Measurements from ENCODE around the gene HNRNPK. TPM values are rescaled to one million over a fixed set of nuclear protein-coding genes. Genes with fewer than 3 reads are reported as not detected.
A peak's percentile ranks its signal among the peaks of the same experiment; 100 is the strongest.
"Not testable (repeated sequence)": the region's sequence is repeated elsewhere in the genome, so short reads cannot be mapped to it uniquely, and the experiment has no call there.

Gene HNRNPK
- total RNA-seq, 1 donor, result 407 TPM

DNA sequence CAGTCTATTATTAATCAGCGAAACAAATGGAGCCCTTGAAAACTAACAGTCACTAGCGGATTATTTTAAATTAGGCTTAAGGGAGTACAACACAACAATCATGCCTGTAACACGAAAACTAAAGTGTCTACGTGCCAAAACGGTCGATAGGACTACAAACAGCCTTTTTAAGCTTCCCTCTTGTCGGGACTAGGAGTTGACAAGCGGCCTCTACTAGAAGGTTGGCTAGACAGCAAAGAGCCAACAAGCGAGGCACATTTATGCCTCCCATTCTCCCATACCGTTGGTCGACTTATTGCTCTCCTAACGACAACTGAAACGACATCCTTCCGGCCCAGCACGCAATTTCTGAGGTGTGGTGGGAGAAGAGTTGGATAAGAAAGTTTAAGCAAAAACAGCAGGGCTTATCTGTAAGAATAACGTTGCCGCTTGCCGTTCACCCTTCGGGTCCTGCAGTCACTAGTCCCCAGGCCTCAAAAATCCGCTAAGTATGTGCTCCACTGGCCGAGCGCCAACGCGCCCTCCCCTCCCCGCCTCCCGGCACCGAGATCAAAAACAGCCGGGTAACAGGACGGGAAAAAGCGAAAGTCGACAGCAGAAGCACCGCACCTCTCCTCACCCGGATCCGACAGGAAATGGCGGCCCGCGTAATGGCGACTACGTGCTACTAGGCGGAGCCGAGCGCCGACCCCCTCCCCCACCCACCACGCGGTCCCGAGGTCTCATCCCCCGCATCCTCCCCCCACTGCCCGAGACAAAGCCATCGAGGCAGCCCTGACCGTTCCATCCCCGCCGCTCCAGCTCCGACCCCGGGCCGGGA lies 813 bp downstream of the HNRNPK start:
- peak; percentile 62 to 88 (median 80) for DNase-seq (ENCODE audit: low read depth in 2 of 3, low spot score in 2 of 3)

- DNase-seq (ENCODE audit: low read depth in 2 of 3, low spot score in 2 of 3), result no peak
Measured at GRCh38 chr9:83977196-83977595, 2.8 kb downstream of the HNRNPK start.

- DNase-seq (ENCODE audit: low read depth in 2 of 3, low spot score in 2 of 3), result no peak
Measured at GRCh38 chr9:83976372-83976771, 3.6 kb downstream of the HNRNPK start.

DNA sequence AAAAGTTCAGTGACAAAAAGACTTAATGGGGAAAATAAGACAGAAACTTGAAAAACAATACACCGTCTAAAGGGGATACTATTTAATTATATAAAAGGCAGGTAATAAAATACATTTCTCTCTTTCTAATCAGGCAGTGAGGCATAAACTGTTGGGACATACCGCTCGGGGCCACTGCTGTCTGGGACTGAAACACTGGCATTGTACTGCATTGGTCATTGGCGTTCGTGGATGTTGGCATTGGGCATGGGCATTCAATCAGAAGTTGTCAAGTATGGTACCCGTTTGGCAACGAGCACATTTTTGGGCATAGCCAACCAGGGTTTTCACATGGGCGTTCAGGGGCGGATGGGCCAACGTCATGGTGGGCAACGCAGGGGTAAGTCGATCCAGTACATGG lies 4.7 kb downstream of the HNRNPK start:
- no peak for DNase-seq (ENCODE audit: low read depth in 2 of 3, low spot score in 2 of 3)

- DNase-seq (ENCODE audit: low read depth in 2 of 3, low spot score in 2 of 3), result no peak
Measured at GRCh38 chr9:83972286-83972685, 7.7 kb downstream of the HNRNPK start.

- DNase-seq (ENCODE audit: low read depth in 2 of 3, low spot score in 2 of 3), result no peak
Measured at GRCh38 chr9:83971485-83971884, 8.5 kb downstream of the HNRNPK start.

- no peak for DNase-seq (ENCODE audit: low read depth in 2 of 3, low spot score in 2 of 3)
Measured at GRCh38 chr9:83969602-83970001, 10.4 kb downstream of the HNRNPK start.

GRCh38 chr9:83967073-83967472 lies 12.9 kb downstream of the HNRNPK start:
- no peak for DNase-seq (ENCODE audit: low read depth in 2 of 3, low spot score in 2 of 3)

- DNase-seq (ENCODE audit: low read depth in 2 of 3, low spot score in 2 of 3), result no peak
Measured at GRCh38 chr9:83966209-83966582, 13.8 kb downstream of the HNRNPK start.

DNA sequence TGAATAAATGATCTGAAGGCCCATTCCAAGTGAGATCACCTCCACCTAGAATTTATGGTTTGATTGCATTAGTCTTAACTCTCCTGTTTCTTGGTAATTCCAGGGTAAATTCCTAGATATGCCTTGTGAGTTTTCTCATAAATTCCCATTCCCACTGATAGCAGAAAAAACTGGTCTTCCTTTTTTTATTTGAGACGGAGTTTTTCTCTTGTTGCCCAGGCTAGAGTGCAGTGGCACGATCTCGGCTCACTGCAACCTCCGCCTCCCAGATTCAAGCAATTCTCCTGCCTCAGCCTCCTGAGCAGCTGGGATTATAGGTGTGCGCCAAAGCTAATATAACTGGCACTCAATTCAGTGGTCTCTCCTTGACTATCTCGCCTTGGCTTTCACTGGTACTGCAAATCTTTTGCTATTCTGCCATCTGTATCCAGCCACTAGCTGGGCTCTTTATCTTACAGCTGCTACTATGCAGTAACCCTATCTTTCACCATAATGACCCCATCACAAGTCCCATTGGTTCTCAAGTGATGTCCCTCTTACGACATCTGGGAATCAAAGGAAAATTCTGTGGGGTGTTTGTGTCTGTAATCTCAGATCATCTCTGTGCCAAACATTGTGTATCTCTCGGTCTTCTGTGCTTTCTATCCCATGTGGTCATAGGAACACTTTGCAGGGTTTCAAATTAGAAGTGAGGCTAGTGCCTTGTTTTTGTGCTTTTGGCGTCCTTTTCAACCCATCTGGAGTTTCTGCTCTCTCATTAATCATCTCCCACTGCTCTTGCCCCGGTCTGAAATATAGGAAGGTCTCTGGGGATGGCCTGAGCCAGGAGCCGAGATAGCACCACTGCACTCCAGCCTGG lies 14.4 kb downstream of the HNRNPK start:
- DNase-seq (ENCODE audit: low read depth in 2 of 3, low spot score in 2 of 3), result no peak

GRCh38 chr9:83964973-83965349 lies 15.1 kb downstream of the HNRNPK start:
- no peak for DNase-seq (ENCODE audit: low read depth in 2 of 3, low spot score in 2 of 3)

- DNase-seq (ENCODE audit: low read depth in 2 of 3, low spot score in 2 of 3), result no peak
Measured at GRCh38 chr9:83962165-83962564, 17.9 kb downstream of the HNRNPK start.

DNA sequence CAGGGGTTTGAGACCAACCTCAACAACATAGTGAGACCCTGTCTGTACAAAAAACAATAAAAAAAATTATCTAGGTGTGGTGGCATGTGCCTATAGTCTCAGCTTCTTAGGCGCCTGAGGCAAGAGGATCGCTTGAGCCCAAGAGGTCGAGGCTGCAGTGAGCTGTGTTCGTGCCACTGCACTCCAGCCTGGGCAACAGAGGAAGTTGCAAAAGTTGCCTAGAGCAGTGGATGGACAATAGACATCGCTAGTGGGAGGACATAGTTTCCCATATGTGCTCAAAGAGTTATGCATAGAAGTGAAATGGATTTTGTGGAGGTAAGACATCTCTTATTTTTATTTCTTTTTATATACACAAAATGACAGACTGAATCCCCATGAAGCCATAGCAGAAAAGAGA lies 19.0 kb downstream of the HNRNPK start:
- no peak for DNase-seq (ENCODE audit: low read depth in 2 of 3, low spot score in 2 of 3)

DNA sequence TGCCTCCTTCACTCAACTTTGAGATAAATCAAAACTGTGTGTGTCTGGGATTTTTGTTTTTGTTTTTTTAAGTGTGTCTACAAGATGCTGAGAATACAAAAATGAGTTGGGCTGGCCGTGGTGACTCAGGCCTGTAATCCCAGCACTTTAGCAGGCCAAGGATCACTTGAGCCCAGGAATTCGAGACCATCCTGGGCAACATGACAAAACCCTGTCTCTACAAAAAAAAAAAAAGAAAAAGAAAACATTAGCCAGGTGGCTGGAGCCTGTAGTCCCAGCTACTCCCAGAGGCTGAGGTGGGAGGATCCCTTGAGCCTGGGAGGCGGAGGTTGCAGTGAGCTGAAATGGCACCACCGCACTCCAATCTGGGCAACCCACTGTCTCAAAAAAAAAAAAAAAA lies 21.0 kb downstream of the HNRNPK start:
- no peak for DNase-seq (ENCODE audit: low read depth in 2 of 3, low spot score in 2 of 3)

DNA sequence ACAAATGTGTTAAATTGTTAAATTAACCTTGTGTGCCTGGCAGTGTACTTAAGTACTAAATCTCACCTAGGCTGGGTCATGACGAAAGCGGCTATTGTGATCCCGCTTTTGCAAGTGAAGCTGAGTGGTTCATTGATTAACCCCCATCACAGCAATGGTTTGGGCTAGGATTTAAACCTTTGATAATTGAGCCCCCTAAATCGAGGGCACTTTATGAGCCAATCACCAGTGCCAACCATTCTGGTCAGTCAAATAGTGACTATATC lies 22.8 kb downstream of the HNRNPK start:
- no peak for DNase-seq (ENCODE audit: low read depth in 2 of 3, low spot score in 2 of 3)

DNA sequence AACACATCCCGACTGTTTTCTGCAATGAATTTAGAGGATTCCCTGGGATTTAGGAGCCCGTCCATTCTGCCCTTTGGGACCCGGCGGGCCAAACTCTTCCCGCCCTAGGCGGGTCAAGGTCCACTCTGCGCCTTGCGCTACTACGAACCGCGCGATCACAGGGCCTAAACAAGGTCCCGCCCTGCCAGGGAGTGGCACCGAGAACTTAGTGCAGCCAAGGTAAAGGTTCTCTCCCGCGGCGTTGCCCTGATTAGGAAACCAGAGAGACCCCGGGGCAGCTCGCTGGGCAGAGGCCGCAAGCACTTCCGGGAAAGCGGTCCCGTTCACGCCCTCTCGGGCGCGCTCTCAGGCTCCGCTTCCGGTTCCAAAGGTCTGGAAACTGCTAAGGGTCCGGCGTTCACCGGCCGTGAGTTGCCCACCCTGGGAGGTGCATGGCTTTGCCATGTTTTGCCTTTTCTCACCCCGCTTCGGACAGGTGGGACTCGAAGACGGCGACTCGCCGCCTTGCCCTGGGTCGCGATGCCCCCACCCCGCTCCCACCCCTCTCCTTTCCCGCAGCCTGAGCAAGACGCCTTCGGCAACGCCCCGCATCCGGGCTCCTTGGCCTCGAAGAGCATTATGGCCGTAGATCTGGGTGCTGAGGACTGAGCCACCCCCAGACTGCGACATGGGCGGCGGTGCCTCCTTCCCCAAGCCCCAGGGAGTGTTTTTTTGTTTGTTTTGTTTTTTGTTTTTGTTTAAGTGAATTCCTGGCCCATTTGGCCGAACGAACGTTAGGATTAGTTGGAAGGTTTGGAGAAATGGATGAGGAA lies 23.4 kb downstream of the HNRNPK start:
- DNase-seq (ENCODE audit: low read depth in 2 of 3, low spot score in 2 of 3), result peak in 2 of 3 donors; percentile 49 to 52

DNA sequence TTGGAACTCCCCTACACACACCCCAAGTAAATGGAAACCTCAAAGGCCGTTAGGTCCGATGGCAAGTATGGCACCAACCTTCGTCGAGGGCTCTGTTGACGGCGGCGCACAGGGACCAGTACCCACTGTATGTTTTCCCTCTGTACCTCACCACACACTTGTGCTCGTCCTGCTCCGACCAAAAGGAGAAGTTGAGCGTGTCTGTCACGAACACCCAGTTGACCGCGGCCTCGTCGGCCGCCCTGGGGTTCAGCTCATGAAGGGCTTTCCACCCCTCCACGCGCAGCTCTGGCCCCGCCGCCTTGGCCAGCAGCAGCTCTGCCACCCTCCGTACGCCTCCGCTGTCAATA lies 24.0 kb downstream of the HNRNPK start:
- peak in 2 of 3 donors; percentile 62 to 74 for DNase-seq (ENCODE audit: low read depth in 2 of 3, low spot score in 2 of 3)

GRCh38 chr9:83948096-83948495 lies 31.9 kb downstream of the HNRNPK start:
- not testable (repeated sequence) for DNase-seq (ENCODE audit: low read depth in 2 of 3, low spot score in 2 of 3)

GRCh38 chr9:83940590-83941303 lies 39.3 kb downstream of the HNRNPK start:
- DNase-seq (ENCODE audit: low read depth in 2 of 3, low spot score in 2 of 3), result no peak

- peak; percentile 44 to 84 (median 56) for DNase-seq (ENCODE audit: low read depth in 2 of 3, low spot score in 2 of 3)
Measured at GRCh38 chr9:83937861-83938455, 42.1 kb downstream of the HNRNPK start.
